Mucosa of stomach (tissue), 1 donor: ENCODE measurements around the gene ATP1B1.

ENCODE experiments used
- H3K27me3 ChIP-seq: one replicate; pipeline ENCODE4 v1.7.0; 2013; ENCODE audit warnings: mild to moderate bottlenecking, low read length; ENCODE audit not compliant: control insufficient read depth, insufficient read depth
- H3K36me3 ChIP-seq: one replicate; pipeline ENCODE4 v1.7.0; 2013; ENCODE audit warnings: low read length; ENCODE audit not compliant: control insufficient read depth, insufficient read depth
- H3K4me1 ChIP-seq: one replicate; pipeline ENCODE4 v1.7.0; 2013; ENCODE audit warnings: mild to moderate bottlenecking, low read length; ENCODE audit not compliant: control insufficient read depth, insufficient read depth
- H3K4me3 ChIP-seq: one replicate; pipeline ENCODE4 v1.7.0; 2013; ENCODE audit warnings: low read length
- H3K9ac ChIP-seq: one replicate; pipeline ENCODE4 v1.7.0; 2013; ENCODE audit warnings: mild to moderate bottlenecking, low read length, moderate library complexity
- H3K9me3 ChIP-seq: one replicate; pipeline ENCODE4 v1.7.0; 2013; ENCODE audit warnings: mild to moderate bottlenecking, low read length, moderate library complexity; ENCODE audit not compliant: control insufficient read depth
- donor health status: Pancreatic carcinoma.

Gene ATP1B1

DNA sequence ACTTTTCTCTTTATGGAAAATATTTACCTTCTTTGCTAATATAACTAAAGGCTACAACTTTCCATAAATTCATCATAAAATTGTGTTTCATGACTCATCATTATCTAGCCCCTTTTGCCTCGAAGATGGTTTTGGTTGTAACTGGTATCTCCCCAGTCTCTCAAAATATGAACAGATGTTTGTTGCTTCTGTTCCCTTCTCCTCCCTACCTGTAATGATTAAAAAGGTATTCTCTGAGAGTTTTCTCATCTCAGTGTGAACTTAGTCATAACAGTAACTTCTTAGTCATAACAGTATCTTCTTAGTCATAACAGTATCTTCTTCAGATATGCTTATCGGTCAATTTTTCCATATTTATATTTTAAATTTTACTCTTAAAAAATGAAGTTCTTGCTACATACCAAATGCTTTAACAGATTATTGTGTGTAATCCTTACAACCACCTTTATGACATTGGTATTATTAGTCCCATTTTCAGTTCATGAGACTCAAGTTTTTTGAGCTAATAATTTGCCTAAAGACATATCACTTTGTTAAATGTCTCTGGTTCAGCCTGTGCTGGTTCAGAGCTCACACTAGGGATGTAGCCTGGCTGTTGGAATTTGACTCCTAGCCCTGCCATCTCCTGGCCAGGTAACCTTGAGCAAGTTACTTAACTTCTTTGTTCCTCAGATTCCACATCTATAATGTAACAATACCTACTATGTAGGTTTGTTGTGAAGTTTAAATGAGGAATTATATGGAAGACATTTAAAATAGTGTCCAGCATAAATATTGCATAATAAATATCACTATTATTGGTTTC, 32.6 kb downstream of the ATP1B1 start:
- Histone ChIP-seq H3K4me3 (no peak overlapping the region), H3K36me3 (no peaks in the 10 kb centered on the region), H3K9me3 (no peaks in the 10 kb centered on the region), H3K27me3 (no peaks in the 10 kb centered on the region), H3K9ac (no peak overlapping the region), H3K4me1 (peaks cover under 1% of the 10 kb centered on the region)

DNA sequence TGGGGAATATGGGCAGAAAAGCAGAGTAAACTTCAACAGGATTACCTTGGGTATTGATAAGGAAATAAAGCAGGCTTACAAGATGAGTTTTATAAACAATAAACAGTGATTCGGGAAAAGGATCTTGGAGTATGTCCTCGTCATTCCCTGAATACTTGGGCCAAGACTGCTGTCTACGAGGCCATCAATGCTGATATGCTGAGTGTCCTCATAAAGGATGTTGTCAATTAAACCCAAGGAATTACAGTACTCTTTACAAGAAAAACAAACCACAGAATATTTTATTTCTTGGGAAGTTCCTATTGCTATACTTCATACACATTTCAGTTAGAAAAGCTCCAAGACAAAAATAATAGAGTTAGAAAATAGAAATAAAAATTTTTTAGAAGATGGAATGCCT, 34.9 kb downstream of the ATP1B1 start:
- Histone ChIP-seq H3K9ac (no peak overlapping the region), H3K4me3 (no peak overlapping the region), H3K9me3 (no peaks in the 10 kb centered on the region), H3K36me3 (no peaks in the 10 kb centered on the region), H3K4me1 (peaks cover 23% of the 10 kb centered on the region), H3K27me3 (no peaks in the 10 kb centered on the region)

DNA sequence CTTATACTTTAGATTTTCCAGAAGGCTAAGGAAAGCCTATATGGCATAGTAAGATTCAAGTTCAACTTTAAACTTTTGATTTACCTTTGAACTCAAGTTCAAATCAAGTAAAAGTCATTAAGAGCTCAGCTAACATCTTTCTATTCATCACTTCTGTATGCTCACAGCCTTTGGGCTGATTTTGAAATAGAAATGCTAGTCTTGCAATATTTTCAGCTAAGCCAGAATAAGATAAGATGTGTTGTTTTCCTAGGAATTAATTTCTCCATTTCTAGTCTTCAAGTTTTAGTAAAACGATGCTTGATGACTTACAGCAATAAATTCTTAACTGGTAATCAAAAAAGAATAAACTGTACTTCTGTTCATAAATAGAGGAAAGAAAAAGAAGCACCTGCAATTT, 35.6 kb downstream of the ATP1B1 start:
- no peaks in the 10 kb centered on the region for H3K36me3 ChIP-seq
- no peak overlapping the region for H3K9ac ChIP-seq
- H3K27me3 ChIP-seq, result no peaks in the 10 kb centered on the region
- H3K9me3 ChIP-seq, result no peaks in the 10 kb centered on the region
- no peak overlapping the region for H3K4me3 ChIP-seq
- H3K4me1 ChIP-seq, result peaks cover 23% of the 10 kb centered on the region

DNA sequence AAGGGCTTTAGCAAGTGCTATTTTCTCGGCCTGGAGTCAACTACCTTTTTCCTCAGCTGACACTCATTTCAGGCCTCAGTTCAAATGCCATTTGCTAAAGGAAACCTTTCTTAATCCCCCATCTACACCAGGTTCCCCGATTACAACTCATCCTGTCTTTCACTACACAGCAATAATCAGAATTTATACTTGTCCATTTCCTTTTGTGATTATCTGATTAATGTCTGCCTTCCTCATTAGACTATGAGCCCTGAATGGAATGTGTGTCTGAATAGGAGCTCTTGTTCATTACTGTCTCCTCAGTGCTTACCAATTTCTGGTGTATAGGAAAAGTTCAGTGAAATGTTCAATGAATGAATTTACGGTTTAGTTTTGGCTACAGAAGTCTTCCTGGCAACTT, 36.9 kb downstream of the ATP1B1 start:
- peaks cover 35% of the 10 kb centered on the region for H3K4me1 ChIP-seq
- no peaks in the 10 kb centered on the region for H3K36me3 ChIP-seq
- H3K9me3 ChIP-seq, result no peaks in the 10 kb centered on the region
- no peak overlapping the region for H3K9ac ChIP-seq
- H3K27me3 ChIP-seq, result no peaks in the 10 kb centered on the region
- H3K4me3 ChIP-seq, result no peak overlapping the region

DNA sequence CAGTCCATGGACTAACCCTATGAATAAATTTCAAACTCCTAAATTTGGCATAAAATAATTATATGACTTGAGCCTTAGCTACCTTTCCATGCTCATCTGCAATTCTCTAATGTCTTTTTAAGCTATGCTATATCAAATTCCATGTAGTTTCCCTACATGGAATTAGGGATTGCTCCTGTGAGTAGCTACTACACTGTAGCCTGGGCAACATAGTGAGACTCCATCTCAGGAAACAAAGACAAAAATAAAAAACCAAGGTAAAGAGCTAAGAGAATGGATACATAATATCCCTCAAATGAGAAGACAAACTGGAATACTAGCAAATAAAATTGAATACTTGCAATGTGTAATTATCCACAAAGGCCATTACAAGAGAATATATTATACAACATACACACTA, 37.5 kb downstream of the ATP1B1 start:
- no peaks in the 10 kb centered on the region for H3K9me3 ChIP-seq
- H3K36me3 ChIP-seq, result no peaks in the 10 kb centered on the region
- no peak overlapping the region for H3K9ac ChIP-seq
- peaks cover 40% of the 10 kb centered on the region for H3K4me1 ChIP-seq
- no peaks in the 10 kb centered on the region for H3K27me3 ChIP-seq
- no peak overlapping the region for H3K4me3 ChIP-seq

DNA sequence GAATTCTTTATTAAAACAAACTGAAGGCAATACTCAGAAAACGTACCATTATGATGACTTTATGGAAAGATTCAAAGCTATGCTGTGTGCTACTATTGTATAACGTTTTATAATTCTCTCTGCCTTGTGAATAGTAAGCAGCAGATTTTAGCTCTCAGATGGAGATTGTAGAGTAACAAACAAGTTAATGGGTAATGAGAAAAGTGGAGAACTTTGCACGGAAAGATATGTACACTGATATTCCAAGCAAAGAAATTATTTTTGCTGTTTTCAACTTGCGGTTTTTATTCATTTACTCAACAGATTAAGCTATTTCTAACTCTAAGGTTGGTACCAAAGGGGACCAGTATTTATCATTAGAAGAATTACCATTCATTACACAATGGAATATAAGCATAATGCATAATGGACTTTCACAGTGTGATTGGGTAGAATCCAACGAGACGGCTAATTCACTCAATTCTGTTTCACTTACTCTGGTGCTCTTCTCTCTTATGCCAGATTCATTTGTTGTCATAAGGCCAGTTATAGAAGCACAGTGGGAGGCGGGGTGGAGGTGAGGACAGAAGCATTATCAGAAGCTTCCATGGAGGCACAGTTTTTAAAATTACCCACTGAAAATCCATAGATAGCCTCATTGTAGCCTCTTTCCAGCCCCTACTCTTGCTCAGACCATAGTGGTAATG, 38.6 kb downstream of the ATP1B1 start:
- Histone ChIP-seq H3K36me3 (no peaks in the 10 kb centered on the region), H3K9me3 (no peaks in the 10 kb centered on the region), H3K4me1 (peaks cover 41% of the 10 kb centered on the region), H3K27me3 (no peaks in the 10 kb centered on the region), H3K4me3 (no peak overlapping the region), H3K9ac (no peak overlapping the region)

DNA sequence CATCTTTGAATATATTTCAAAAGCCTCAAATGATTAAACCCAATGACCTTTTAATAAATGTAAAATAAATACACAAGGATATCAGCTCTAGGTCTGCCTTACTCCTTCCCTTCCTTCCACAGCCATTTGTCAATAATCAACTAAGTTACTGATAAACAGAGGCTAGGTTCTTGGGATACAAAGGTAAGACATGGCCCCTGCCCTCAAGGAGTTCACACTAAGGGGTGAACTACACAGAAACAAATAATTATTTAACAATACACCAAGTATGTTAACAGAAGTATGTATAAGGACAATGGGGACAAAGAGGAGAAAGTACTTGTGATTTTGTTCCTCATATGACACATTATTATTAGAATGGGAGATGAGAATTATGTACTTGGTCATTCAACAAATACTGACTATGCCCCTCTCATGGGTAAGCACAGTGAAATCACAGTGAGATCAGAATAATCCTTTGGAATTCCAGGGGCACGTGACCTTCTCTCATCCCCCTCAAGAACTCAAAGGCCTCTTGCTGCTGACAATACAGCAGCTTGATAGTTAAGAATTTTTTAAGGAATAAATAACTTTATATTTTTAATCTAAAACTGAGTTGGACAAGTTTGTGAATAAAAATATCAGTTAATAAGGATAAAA, 40.2 kb downstream of the ATP1B1 start:
- no peaks in the 10 kb centered on the region for H3K36me3 ChIP-seq
- H3K4me1 ChIP-seq, result peaks cover 41% of the 10 kb centered on the region
- no peaks in the 10 kb centered on the region for H3K9me3 ChIP-seq
- no peaks in the 10 kb centered on the region for H3K27me3 ChIP-seq
- H3K9ac ChIP-seq, result no peak overlapping the region
- no peak overlapping the region for H3K4me3 ChIP-seq

DNA sequence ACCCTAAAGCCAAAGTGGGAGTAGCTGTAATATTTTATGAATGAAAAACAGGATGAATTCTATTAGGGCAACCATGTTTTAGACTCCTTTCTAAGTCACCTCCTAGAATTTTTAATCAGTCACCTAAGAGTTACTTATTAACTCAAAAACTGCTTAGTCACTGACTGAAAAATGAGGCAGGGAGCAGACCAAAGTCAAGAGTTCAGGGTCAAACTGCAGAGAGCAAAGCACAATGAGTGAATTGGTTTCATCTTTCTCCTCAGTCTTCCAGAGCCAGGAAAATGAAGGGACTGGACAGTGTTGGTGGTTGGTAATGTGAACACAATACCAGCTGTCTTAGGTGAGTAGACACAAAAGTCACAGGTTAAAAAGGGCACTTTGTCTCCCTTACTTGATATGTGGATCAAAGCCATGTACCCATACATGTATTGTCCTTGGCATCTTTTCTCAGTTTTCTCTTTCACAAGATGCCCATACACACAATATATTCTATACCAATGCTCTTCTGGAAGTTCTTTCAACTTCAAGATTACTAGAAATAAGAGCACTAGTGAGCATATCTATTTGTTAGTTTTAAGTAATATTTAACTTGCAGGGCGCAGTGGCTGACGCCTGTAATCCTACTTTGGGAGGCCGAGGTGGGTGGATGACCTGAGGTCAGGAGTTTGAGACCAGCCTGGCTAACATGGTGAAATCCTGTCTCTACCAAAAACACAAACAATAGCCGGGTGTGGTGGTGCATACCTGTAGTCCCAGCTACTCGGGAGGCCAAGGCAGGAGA, 42.2 kb downstream of the ATP1B1 start:
- H3K4me3 ChIP-seq, result no peak overlapping the region
- no peaks in the 10 kb centered on the region for H3K27me3 ChIP-seq
- peaks cover 41% of the 10 kb centered on the region for H3K4me1 ChIP-seq
- H3K9me3 ChIP-seq, result no peaks in the 10 kb centered on the region
- H3K9ac ChIP-seq, result no peak overlapping the region
- H3K36me3 ChIP-seq, result no peaks in the 10 kb centered on the region

DNA sequence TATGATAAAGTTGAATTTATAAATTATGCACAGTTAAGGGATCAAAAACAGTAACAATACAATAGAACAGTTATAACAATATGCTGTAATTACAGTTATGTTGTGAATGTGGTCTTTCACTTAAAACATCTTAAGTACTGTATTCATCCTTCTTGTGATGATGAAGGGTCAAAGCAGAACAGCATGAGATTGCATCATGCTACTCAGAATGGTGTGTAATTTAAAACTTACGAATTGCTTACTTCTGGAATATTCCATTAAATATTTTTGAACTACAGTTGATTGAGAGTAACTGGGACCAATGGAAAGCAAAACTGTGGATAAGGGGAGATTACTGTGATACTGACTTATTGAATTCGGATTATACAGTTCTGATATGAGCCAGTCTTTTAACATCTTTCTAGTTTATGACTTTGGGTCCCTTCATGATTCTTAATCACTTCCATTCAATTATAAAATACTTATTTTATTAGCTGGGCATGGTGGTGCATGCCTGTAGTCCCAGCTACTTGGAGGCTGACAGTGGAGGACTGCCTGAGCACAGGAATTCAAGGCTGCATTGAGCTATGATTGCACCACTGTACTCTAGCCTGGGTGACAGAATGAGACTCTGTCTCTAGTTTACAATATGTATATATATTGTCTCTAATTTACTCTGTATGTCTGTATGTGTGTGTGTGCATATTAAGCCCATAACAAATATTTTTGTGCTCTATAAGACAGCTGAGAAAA, 43.2 kb downstream of the ATP1B1 start:
- peaks cover 34% of the 10 kb centered on the region for H3K4me1 ChIP-seq
- H3K36me3 ChIP-seq, result no peaks in the 10 kb centered on the region
- no peaks in the 10 kb centered on the region for H3K27me3 ChIP-seq
- no peak overlapping the region for H3K4me3 ChIP-seq
- no peak overlapping the region for H3K9ac ChIP-seq
- no peaks in the 10 kb centered on the region for H3K9me3 ChIP-seq

DNA sequence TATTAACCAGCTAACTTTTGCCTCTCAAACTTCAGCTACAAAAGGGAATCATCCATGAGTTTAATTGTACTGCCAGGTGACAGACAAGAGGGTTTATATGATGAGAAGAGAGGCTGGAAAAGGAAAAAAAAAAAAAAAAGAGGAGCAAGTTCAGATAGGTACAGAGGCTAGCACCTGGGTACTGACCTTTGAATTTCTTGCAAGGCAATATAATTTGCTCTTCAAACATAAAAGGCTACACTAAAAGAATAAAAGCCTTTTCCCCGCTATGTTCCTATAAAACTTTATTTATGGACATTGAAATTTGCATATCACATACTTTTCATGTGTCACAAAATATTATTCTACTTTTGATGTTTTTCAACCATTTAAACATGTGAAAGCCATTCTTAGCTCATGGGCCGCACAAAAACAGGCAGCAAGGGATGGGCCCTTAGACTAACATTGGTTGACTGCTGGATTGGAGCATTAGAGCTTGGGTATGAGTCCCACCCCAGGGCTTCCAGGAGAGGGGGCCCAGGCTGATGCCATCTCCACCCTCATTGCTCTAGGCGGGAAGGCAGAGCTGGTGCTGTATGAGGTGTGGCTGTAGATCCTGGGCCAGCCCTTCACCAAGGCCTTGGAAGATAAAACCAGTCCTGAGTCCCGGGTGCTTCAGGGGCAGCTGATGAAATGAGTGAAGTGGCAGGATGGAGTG, 44.3 kb downstream of the ATP1B1 start:
- Histone ChIP-seq H3K9me3 (no peaks in the 10 kb centered on the region), H3K4me3 (no peak overlapping the region), H3K36me3 (no peaks in the 10 kb centered on the region), H3K4me1 (peaks cover 23% of the 10 kb centered on the region), H3K9ac (no peak overlapping the region), H3K27me3 (no peaks in the 10 kb centered on the region)

DNA sequence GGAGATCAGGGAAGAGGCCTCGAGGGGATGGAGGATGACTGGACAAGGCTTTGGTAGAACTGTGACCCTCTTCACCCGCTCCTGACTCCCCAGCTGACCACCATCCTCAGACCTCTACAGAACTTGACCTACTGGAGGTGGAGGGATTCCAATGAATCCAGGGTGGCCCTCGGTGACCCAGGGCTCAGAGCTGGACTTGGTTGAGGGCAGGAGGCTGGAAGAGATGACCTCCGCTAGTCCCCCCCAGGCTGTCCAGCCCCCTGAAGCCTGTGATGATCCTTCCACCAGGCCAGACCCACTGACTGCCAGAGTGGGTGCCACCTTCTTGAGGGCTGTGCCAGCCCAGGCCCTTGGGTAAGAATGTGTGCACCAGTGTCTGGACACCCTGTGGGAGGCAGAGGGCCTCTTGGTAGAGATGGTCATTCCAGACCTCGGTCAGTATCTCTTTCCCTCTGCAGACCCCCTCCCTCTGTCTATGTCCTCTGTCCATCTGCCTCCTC, 44.9 kb downstream of the ATP1B1 start:
- H3K27me3 ChIP-seq, result no peaks in the 10 kb centered on the region
- H3K9ac ChIP-seq, result no peak overlapping the region
- no peaks in the 10 kb centered on the region for H3K9me3 ChIP-seq
- no peaks in the 10 kb centered on the region for H3K36me3 ChIP-seq
- H3K4me3 ChIP-seq, result no peak overlapping the region
- H3K4me1 ChIP-seq, result peaks cover 18% of the 10 kb centered on the region
